ENCODE measurements around the gene SH3BP4. TPM values are rescaled to one million over a fixed set of nuclear protein-coding genes. Genes with fewer than 3 reads are reported as not detected.

SH3BP4 gene
- polyA plus RNA-seq, 1 donor (not counting 4 experiments of a cell fraction or from before 2014, with no cell fraction given), result 50.4 TPM

GRCh38 chr2:234997389-234997788 lies 45.6 kb downstream of the SH3BP4 start:
- TF ChIP-seq EZH2 (IDR thresholded peaks at IDR 0.05; ENCODE audit: low read length) (no peak), CTCF (optimal IDR thresholded peaks at IDR 0.05 in 1 of 3, IDR thresholded peaks at IDR 0.05 in 1 of 3, conservative IDR thresholded peaks at IDR 0.05 in 1 of 3; ENCODE audit: extremely low read depth in 1 of 3, insufficient read depth in 2 of 3, low read length in 3 of 3) (no peak)
- Histone ChIP-seq H3K9me1 (ENCODE audit: control insufficient read depth, extremely low read depth, insufficient read depth, low read length) (peaks cover 3% of the 10 kb centered on the region), H3K27me3 (ENCODE audit: control insufficient read depth, extremely low read depth, insufficient read depth, low read length) (no peaks in the 10 kb centered on the region), H3K4me2 (ENCODE audit: control insufficient read depth, extremely low read depth, insufficient read depth, low read depth, low read length) (no peak overlapping the region), H3K4me1 (ENCODE audit: control insufficient read depth, extremely low read depth, insufficient read depth, low read length) (no peaks in the 10 kb centered on the region), H3K9me3 (ENCODE audit: control insufficient read depth, low read depth, low read length) (no peaks in the 10 kb centered on the region), H3K36me3 (ENCODE audit: control insufficient read depth in 2 of 2, extremely low read depth in 1 of 2, insufficient read depth in 2 of 2, low read length in 2 of 2) (peaks cover 27 to 52% of the 10 kb centered on the region in 2 experiments), H4K20me1 (ENCODE audit: control insufficient read depth, extremely low read depth, insufficient read depth, low read length) (peaks cover 2% of the 10 kb centered on the region), H3K9ac (ENCODE audit: control insufficient read depth, extremely low read depth, insufficient read depth, low read length) (no peak overlapping the region), H2AFZ (ENCODE audit: control insufficient read depth, low read length) (no peak overlapping the region), H3K79me2 (ENCODE audit: control insufficient read depth, insufficient read depth, low read length) (peaks cover 82% of the 10 kb centered on the region), H3K4me3 (ENCODE audit: control insufficient read depth in 2 of 3, extremely low read depth in 1 of 3, insufficient read depth in 2 of 3, low read depth in 1 of 3, low read length in 3 of 3) (no peak overlapping the region), H3K27ac (ENCODE audit: control insufficient read depth, insufficient read depth, low read length) (no peak overlapping the region)
- no peak for FAIRE-seq
- dilution Hi-C loops (cut with MboI; ENCODE audit: extremely low pct_ligation_motif_present, low sequenced_read_pairs), result no loop called here
- DNase-seq (ENCODE audit: low read depth, low spot score), result no peak

- Histone ChIP-seq H3K27ac (ENCODE audit: control insufficient read depth, insufficient read depth, low read length) (no peak overlapping the region), H3K36me3 (ENCODE audit: control insufficient read depth in 2 of 2, extremely low read depth in 1 of 2, insufficient read depth in 2 of 2, low read length in 2 of 2) (peaks cover 30 to 61% of the 10 kb centered on the region in 2 experiments), H3K4me2 (ENCODE audit: control insufficient read depth, extremely low read depth, insufficient read depth, low read depth, low read length) (no peak overlapping the region), H4K20me1 (ENCODE audit: control insufficient read depth, extremely low read depth, insufficient read depth, low read length) (peaks cover 2% of the 10 kb centered on the region), H3K4me1 (ENCODE audit: control insufficient read depth, extremely low read depth, insufficient read depth, low read length) (no peaks in the 10 kb centered on the region), H3K9me1 (ENCODE audit: control insufficient read depth, extremely low read depth, insufficient read depth, low read length) (peaks cover 3% of the 10 kb centered on the region), H3K4me3 (ENCODE audit: control insufficient read depth in 2 of 3, extremely low read depth in 1 of 3, insufficient read depth in 2 of 3, low read depth in 1 of 3, low read length in 3 of 3) (no peak overlapping the region), H3K9ac (ENCODE audit: control insufficient read depth, extremely low read depth, insufficient read depth, low read length) (no peak overlapping the region), H3K79me2 (ENCODE audit: control insufficient read depth, insufficient read depth, low read length) (peaks cover 82% of the 10 kb centered on the region), H3K9me3 (ENCODE audit: control insufficient read depth, low read depth, low read length) (no peaks in the 10 kb centered on the region), H2AFZ (ENCODE audit: control insufficient read depth, low read length) (no peak overlapping the region), H3K27me3 (ENCODE audit: control insufficient read depth, extremely low read depth, insufficient read depth, low read length) (no peaks in the 10 kb centered on the region)
- DNase-seq (ENCODE audit: low read depth, low spot score), result no peak
- no peak for TF ChIP-seq CTCF (optimal IDR thresholded peaks at IDR 0.05 in 1 of 3, IDR thresholded peaks at IDR 0.05 in 1 of 3, conservative IDR thresholded peaks at IDR 0.05 in 1 of 3; ENCODE audit: extremely low read depth in 1 of 3, insufficient read depth in 2 of 3, low read length in 3 of 3)
- TF ChIP-seq EZH2 (IDR thresholded peaks at IDR 0.05; ENCODE audit: low read length), result no peak
- FAIRE-seq, result no peak
- dilution Hi-C loops (cut with MboI; ENCODE audit: extremely low pct_ligation_motif_present, low sequenced_read_pairs), result no loop called here
Observed at GRCh38 chr2:234998404-234999211, 46.8 kb downstream of the SH3BP4 start.
